Liver (tissue), 9 donors: ENCODE measurements around the gene B3GNT9. TPM values are rescaled to one million over a fixed set of nuclear protein-coding genes. Genes with fewer than 3 reads are reported as not detected.
A peak's percentile ranks its signal among the peaks of the same experiment; 100 is the strongest.

ENCODE experiments used
- DNase-seq: peaks from one replicate; pipeline ENCODE4 v3.0.0-alpha.2; 2017; ENCODE audit warnings: low spot score
- H3K27ac ChIP-seq, 2 donors: one replicate each; pipeline ENCODE4 v1.7.0; 2013; ENCODE audit warnings: inconsistent platforms in 2 of 2, low read length in 2 of 2, control low read depth in 1 of 2, low read depth in 1 of 2, mild to moderate bottlenecking in 1 of 2
- H3K27me3 ChIP-seq, 4 donors: one replicate each; pipeline versions ENCODE4 v1.6.1 to v1.7.0; 2013; ENCODE audit warnings: low read length in 3 of 4, inconsistent platforms in 1 of 4, mild to moderate bottlenecking in 1 of 4, moderate library complexity in 1 of 4; ENCODE audit not compliant: control insufficient read depth in 4 of 4, insufficient read depth in 4 of 4
- H3K36me3 ChIP-seq, 4 donors: one replicate each; pipeline versions ENCODE4 v1.6.1 to v1.7.0; 2013; ENCODE audit warnings: low read length in 3 of 4, mild to moderate bottlenecking in 3 of 4, low read depth in 1 of 4, moderate library complexity in 1 of 4; ENCODE audit not compliant: control insufficient read depth in 4 of 4, insufficient read depth in 3 of 4
- H3K4me1 ChIP-seq, 4 donors: one replicate each; pipeline versions ENCODE4 v1.6.1 to v1.7.0; 2013; ENCODE audit warnings: low read length in 3 of 4, mild to moderate bottlenecking in 3 of 4, moderate library complexity in 1 of 4; ENCODE audit not compliant: control insufficient read depth in 4 of 4, insufficient read depth in 4 of 4
- H3K4me3 ChIP-seq, 3 donors: one replicate each; pipeline versions ENCODE4 v1.6.1 to v1.7.0; 2013; ENCODE audit warnings: low read length in 3 of 3, control low read depth in 1 of 3, low read depth in 1 of 3, mild to moderate bottlenecking in 1 of 3
- H3K9ac ChIP-seq, 2 donors: one replicate each; pipeline ENCODE4 v1.7.0; 2013; ENCODE audit warnings: low read length in 2 of 2, mild to moderate bottlenecking in 2 of 2, moderate library complexity in 2 of 2, control low read depth in 1 of 2, low read depth in 1 of 2
- H3K9me3 ChIP-seq, 4 donors: one replicate each; pipeline versions ENCODE4 v1.6.1 to v1.7.0; 2013; ENCODE audit warnings: low read length in 3 of 4; ENCODE audit not compliant: control insufficient read depth in 4 of 4
- ATF3 ChIP-seq: IDR thresholded peaks from 2 replicates; pipeline ENCODE4 v1.6.1; 2016; ENCODE audit warnings: antibody characterized with exemption
- CTCF ChIP-seq: fragments of 150-350 bp; IDR thresholded peaks from 2 replicates; pipeline ENCODE4 v1.5.1; 2017; ENCODE audit warnings: improper control_type of control experiment, low read depth, low read length; ENCODE audit not compliant: missing input control
- EGR1 ChIP-seq, 2 donors: IDR thresholded peaks; 2 replicates each; pipeline ENCODE4 v1.6.1; 2016 to 2018; ENCODE audit warnings: antibody characterized with exemption in 2 of 2, low read depth in 2 of 2
- FOXA1 ChIP-seq: IDR thresholded peaks from 2 replicates; pipeline ENCODE4 v1.6.1; 2016; ENCODE audit warnings: antibody characterized with exemption
- FOXA2 ChIP-seq: IDR thresholded peaks from 2 replicates; pipeline ENCODE4 v1.6.1; 2016; ENCODE audit warnings: antibody characterized with exemption
- GABPA ChIP-seq, 2 donors: IDR thresholded peaks in 1 of 2; conservative IDR thresholded peaks in 1 of 2; 2 replicates each; pipeline ENCODE4 v1.6.1; 2016; ENCODE audit warnings: antibody characterized with exemption in 2 of 2, mild to moderate bottlenecking in 1 of 2, moderate library complexity in 1 of 2
- HNF4A ChIP-seq, 2 donors: conservative IDR thresholded peaks; 2 replicates each; pipeline ENCODE4 v1.6.1; 2016; ENCODE audit warnings: antibody characterized with exemption in 2 of 2, mild to moderate bottlenecking in 2 of 2
- HNF4G ChIP-seq: IDR thresholded peaks from 2 replicates; pipeline ENCODE4 v1.6.1; 2016; ENCODE audit warnings: antibody characterized with exemption
- JUND ChIP-seq, 2 donors: IDR thresholded peaks; 2 replicates each; pipeline ENCODE4 v1.6.1; 2016; ENCODE audit warnings: antibody characterized with exemption in 2 of 2
- MAX ChIP-seq: IDR thresholded peaks from 2 replicates; pipeline ENCODE4 v1.6.1; 2016; ENCODE audit warnings: antibody characterized with exemption
- NR2F2 ChIP-seq: IDR thresholded peaks from 2 replicates; pipeline ENCODE4 v1.6.1; 2016; ENCODE audit warnings: antibody characterized with exemption
- RAD21 ChIP-seq, 2 donors: IDR thresholded peaks; 2 replicates each; pipeline ENCODE4 v1.6.1; 2016; ENCODE audit warnings: antibody characterized with exemption in 2 of 2, mild to moderate bottlenecking in 2 of 2
- REST ChIP-seq: IDR thresholded peaks from 2 replicates; pipeline ENCODE4 v1.6.1; 2016; ENCODE audit warnings: antibody characterized with exemption, mild to moderate bottlenecking
- RXRA ChIP-seq, 2 donors: IDR thresholded peaks; 2 replicates each; pipeline ENCODE4 v1.6.1; 2017 to 2018; ENCODE audit warnings: antibody characterized with exemption in 2 of 2, mild to moderate bottlenecking in 1 of 2
- SP1 ChIP-seq: IDR thresholded peaks from 2 replicates; pipeline ENCODE4 v1.6.1; 2018; ENCODE audit warnings: antibody characterized with exemption, mild to moderate bottlenecking
- TAF1 ChIP-seq: conservative IDR thresholded peaks from 2 replicates; pipeline ENCODE4 v1.6.1; 2016; ENCODE audit warnings: antibody characterized with exemption, mild to moderate bottlenecking
- YY1 ChIP-seq: IDR thresholded peaks from 2 replicates; pipeline ENCODE4 v1.6.1; 2016; ENCODE audit warnings: antibody characterized with exemption, mild to moderate bottlenecking
- ZBTB33 ChIP-seq: IDR thresholded peaks from 2 replicates; pipeline ENCODE4 v1.6.1; 2016; ENCODE audit warnings: antibody characterized with exemption
- WGBS: extraction: QIAGEN DNeasy Blood & Tissue Kit; methylation state at CpG from one replicate; pipeline ENCODE4 v1.1.7; 2013; 5-methylcytosine and 5-hydroxymethylcytosine counted together
- polyA plus RNA-seq, 2 donors: library from polyadenylated mRNA; stranded (reverse) in 1 of 2; unstranded in 1 of 2; fragments of 200-250 nt in 1 of 2; fragments of >200 nt in 1 of 2; fragmentation: Nextera tagmentation in 1 of 2; extraction: Ambion mirVana in 1 of 2; gene quantifications; one replicate each; pipeline versions ENCODE4 v1.2.1 to v1.2.3, GENCODE V29; 2013 to 2015
- total RNA-seq, 2 donors: library from RNA; depleted of rRNA; stranded (reverse); fragments of >200 nt; gene quantifications; one replicate each; pipeline ENCODE4 v1.2.3, GENCODE V29; 2014
- donor health status: healthy.
- donor health status: healthy.
- donor health status: healthy.
- donor health status: healthy.
- donor health status: healthy.

B3GNT9 gene
- total and polyA plus RNA-seq, 4 donors = 0.43 to 2.3 (median 1.4) TPM

GRCh38 chr16:67192781-67193361, 42.1 kb upstream of the B3GNT9 start (continued):
- TF ChIP-seq ZBTB33 = no peak
- no peak for TF ChIP-seq TAF1
- TF ChIP-seq HNF4A (conservative IDR thresholded peaks at IDR 0.05) = no peak
- no peak for TF ChIP-seq ATF3
- TF ChIP-seq EGR1 (IDR thresholded peaks at IDR 0.05; ENCODE audit: low read depth in 2 of 2) = no peak
- no peak for TF ChIP-seq RXRA (IDR thresholded peaks at IDR 0.05)

- Histone ChIP-seq H3K27me3 (no peaks in the 10 kb centered on the region), H3K9ac (peak within 1 kb of the TSS; percentile 90 to 96), H3K36me3 (peaks cover 10 to 31% (median 22%) of the 10 kb centered on the region in 4 donors), H3K27ac (peak within 1 kb of the TSS; percentile 33 to 61), H3K4me3 (peak within 1 kb of the TSS; percentile 88 to 97 (median 92)), H3K9me3 (no peaks in the 10 kb centered on the region), H3K4me1 (peaks cover 8 to 26% (median 22%) of the 10 kb centered on the region in 4 donors)
- TF ChIP-seq ATF3 = no peak
- TF ChIP-seq HNF4G = no peak
- TF ChIP-seq GABPA (IDR thresholded peaks at IDR 0.05 in 1 of 2, conservative IDR thresholded peaks at IDR 0.05 in 1 of 2) = peak; percentile 85 to 95
- peak; percentile 84 to 86 for TF ChIP-seq EGR1 (IDR thresholded peaks at IDR 0.05; ENCODE audit: low read depth in 2 of 2)
- TF ChIP-seq JUND (IDR thresholded peaks at IDR 0.05) = no peak
- TF ChIP-seq YY1 = peak; percentile 63
- peak; percentile 50 for TF ChIP-seq SP1
- TF ChIP-seq HNF4A (conservative IDR thresholded peaks at IDR 0.05) = no peak
- TF ChIP-seq FOXA1 = no peak
- TF ChIP-seq ZBTB33 = no peak
- TF ChIP-seq MAX = no peak
- peak; percentile 2 for TF ChIP-seq CTCF
- TF ChIP-seq RXRA (IDR thresholded peaks at IDR 0.05) = no peak
- no peak for TF ChIP-seq FOXA2
- TF ChIP-seq TAF1 = no peak
- TF ChIP-seq RAD21 (IDR thresholded peaks at IDR 0.05) = peak in 1 of 2 donors; percentile 40
- no peak for TF ChIP-seq NR2F2
- no peak for TF ChIP-seq REST
- under 1% methylated on average over 54 of the region's 54 CpGs for WGBS
- peak; percentile 88 for DNase-seq
Observed at GRCh38 chr16:67191995-67192681, 41.3 kb upstream of the B3GNT9 start, which contains the start of gene E2F4. TSS of gene E2F4 (plus strand) at chr16:67192155. CDS start at chr16:67192228, 73 bp downstream.
